ENCODE results near the gene OR6C2. TPM values are rescaled to one million over a fixed set of nuclear protein-coding genes. Genes with fewer than 3 reads are reported as not detected.

The OR6C2 gene
- total RNA-seq (2022; extraction: Qiagen RNA extraction; ENCODE audit: low read depth) = not detected in 5 replicates

DNA sequence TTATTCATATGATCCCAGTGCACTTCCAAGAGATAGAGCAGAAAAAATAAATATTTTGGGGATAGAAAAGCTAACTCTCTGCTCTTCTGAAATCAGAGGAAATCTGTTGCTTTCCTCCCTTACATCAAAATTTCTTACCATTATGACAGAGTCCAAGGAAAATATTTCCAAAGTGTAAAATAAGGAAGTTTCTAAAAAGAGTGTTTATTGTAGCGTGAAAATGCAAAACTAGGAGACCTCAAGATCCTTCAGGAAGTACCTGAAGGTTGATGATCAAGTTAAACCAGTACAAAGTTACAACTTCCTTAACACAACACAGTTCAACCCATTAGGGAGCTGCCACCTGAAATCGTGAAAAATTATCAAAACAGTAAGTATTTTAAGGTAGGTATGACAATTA is at the start of gene OR6C2:
Gene OR6C2 (plus strand): TSS at position 301 of the 400 bp plus-strand sequence. CDS start 8,138 bp downstream, outside the sequence.

DNA sequence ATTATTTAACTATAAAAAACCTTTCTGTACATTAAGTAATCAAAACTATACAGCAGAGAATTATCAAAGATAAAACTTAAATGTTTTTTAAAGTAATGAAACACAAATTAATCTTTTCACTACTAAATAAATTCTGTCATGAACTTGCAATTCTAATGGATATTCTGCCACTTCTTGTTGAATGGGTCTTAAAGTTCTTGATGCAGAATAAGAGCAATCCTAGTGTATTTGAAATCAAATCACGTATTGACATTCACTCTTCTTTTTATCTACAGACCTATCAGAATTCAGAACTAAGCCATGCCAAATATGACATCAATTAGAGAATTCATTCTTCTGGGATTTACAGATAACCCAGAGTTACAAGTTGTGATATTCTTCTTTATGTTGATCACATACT is 43.6 kb upstream of the OR6C2 start, which contains the start of gene OR6C65:
Gene OR6C65 (plus strand): TSS at position 301 of the 400 bp plus-strand sequence. CDS start 0 bp downstream, at position 301.

DNA sequence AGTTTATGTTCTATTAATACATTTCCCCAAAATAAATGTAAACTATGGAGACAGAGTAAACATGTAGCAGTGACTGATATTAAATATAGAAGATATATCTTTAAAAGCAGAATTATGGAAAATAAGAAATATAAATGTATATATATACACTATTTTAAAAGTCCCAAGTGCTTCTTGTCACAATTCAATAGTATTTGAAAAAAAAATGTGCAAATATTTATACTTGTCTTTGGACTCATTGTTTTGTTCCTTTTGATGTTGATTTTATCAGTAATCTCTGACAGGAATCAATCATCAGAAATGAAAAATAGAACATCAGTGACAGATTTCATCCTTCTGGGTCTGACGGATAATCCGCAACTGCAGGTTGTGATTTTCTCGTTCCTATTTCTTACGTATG is 17.9 kb upstream of the OR6C2 start, which contains the start of gene OR6C76:
Gene OR6C76 (plus strand): TSS at position 301 of the 400 bp plus-strand sequence. CDS start 0 bp downstream, at position 301.

DNA sequence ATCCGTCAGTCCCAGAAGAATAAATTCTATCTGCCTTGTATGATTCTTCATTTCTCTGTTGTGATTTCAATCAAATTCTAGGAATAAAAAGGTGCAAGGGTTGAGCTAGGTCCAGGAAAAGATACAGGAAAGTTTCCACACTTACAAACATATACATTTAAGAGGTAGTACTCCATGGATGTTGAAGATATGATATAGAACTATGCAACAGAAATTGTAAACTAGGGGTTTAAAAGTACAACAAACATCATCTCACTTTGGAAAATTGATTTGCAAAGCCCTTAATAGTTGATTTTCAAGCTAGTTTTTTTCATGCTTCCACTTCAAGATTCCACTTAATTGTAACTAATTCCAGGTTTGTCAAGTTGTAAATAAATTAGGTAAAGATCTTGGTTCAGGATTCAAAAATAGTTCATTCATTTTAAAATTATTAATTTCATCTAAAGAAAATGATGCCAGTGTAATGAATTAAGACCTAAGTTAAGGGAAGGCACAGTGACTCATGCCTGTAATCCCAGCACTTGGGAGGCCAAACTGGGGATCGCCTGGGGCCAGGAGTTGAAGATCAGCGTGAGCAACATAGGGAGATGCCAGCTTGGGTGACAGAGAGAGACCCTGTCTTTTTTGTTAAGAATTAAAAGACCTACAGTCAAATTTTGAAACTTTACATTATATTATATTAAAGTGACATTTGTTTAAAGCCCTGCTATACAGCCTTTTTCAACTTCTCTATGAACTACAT is 26.4 kb downstream of the OR6C2 start, which contains the start of gene OR6C70:
Gene OR6C70 (minus strand): TSS at position 51 of the 742 bp plus-strand sequence. CDS start 0 bp downstream, at position 51.

DNA sequence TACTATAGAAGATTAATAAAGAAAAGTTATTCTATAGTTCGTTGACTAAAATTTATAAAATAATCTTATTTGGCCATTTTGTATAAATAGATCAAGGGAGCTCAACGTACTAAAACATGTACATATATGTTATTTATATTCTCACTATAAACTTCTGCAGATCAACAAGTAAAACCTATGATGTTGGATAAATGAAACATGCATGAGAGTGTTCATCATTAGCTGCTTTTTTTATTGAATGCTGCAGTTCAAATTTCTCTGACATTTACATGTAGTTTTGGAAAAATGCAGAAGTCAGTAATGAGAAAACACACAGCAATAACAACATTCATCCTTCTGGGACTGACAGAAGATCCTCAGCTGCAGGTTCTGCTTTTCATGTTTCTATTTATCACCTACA is 48.2 kb downstream of the OR6C2 start, which contains the start of gene OR6C68:
Gene OR6C68 (plus strand): TSS at position 301 of the 400 bp plus-strand sequence. CDS start 0 bp downstream, at position 301.

Other genes with a start within 250 kb of the OR6C2 start
- gene OR10A7, start 223.1 kb upstream of the OR6C2 start, total RNA-seq (2022; extraction: Qiagen RNA extraction; ENCODE audit: low read depth) = not detected in 5 replicates
- not detected in 5 replicates for gene OR6C74, start 199.5 kb upstream of the OR6C2 start, total RNA-seq (2022; extraction: Qiagen RNA extraction; ENCODE audit: low read depth)
- not detected in 5 replicates for gene OR6C6, start 147.5 kb upstream of the OR6C2 start, total RNA-seq (2022; extraction: Qiagen RNA extraction; ENCODE audit: low read depth)
- gene OR6C1, start 129.7 kb upstream of the OR6C2 start, total RNA-seq (2022; extraction: Qiagen RNA extraction; ENCODE audit: low read depth) = not detected in 5 replicates
- gene OR6C3, start 113.3 kb upstream of the OR6C2 start, total RNA-seq (2022; extraction: Qiagen RNA extraction; ENCODE audit: low read depth) = not detected in 5 replicates
- gene OR6C75, start 81.1 kb upstream of the OR6C2 start, total RNA-seq (2022; extraction: Qiagen RNA extraction; ENCODE audit: low read depth) = not detected in 5 replicates
- not detected in 5 replicates for gene OR6C65, start 43.5 kb upstream of the OR6C2 start, total RNA-seq (2022; extraction: Qiagen RNA extraction; ENCODE audit: low read depth)
- gene OR6C76, start 17.8 kb upstream of the OR6C2 start, total RNA-seq (2022; extraction: Qiagen RNA extraction; ENCODE audit: low read depth) = not detected in 5 replicates
- not detected in 5 replicates for gene OR6C70, start 26.1 kb downstream of the OR6C2 start, total RNA-seq (2022; extraction: Qiagen RNA extraction; ENCODE audit: low read depth)
- gene OR6C68, start 48.3 kb downstream of the OR6C2 start, total RNA-seq (2022; extraction: Qiagen RNA extraction; ENCODE audit: low read depth) = not detected in 5 replicates
- not detected in 5 replicates for gene OR6C4, start 105.5 kb downstream of the OR6C2 start, total RNA-seq (2022; extraction: Qiagen RNA extraction; ENCODE audit: low read depth)
- gene OR2AP1, start 128.4 kb downstream of the OR6C2 start, total RNA-seq (2022; extraction: Qiagen RNA extraction; ENCODE audit: low read depth) = not detected in 5 replicates
- gene OR10P1, start 192.8 kb downstream of the OR6C2 start, total RNA-seq (2022; extraction: Qiagen RNA extraction; ENCODE audit: low read depth) = not detected in 5 replicates